CD4-positive, CD25-positive, alpha-beta regulatory T cell (primary cell): Measurements from ENCODE around the gene SYT17. TPM values are rescaled to one million over a fixed set of nuclear protein-coding genes. Genes with fewer than 3 reads are reported as not detected.

Experiments
- ATAC-seq, 2 donors: fragments of 150-1000 bp; cut with Tn5 transposase; one replicate each; pipeline ENCODE4 v1.10.0; 2021; ENCODE audit warnings: low read depth in 2 of 2, moderate number of reproducible peaks in 2 of 2, moderate library complexity in 1 of 2
- DNase-seq, 3 donors: peaks; one replicate each; pipeline versions ENCODE4 v3.0.0 to v3.0.0-alpha.2; 2012 to 2022; ENCODE audit warnings: mixed read lengths in 1 of 3
- H3K27ac ChIP-seq: one replicate; pipeline ENCODE4 v1.7.0; 2013; ENCODE audit warnings: mild to moderate bottlenecking, low read length; ENCODE audit not compliant: insufficient read depth, poor library complexity, severe bottlenecking
- H3K27me3 ChIP-seq: one replicate; pipeline ENCODE4 v1.7.0; 2013; ENCODE audit warnings: low read length; ENCODE audit not compliant: control insufficient read depth, insufficient read depth
- H3K36me3 ChIP-seq: one replicate; pipeline ENCODE4 v1.7.0; 2013; ENCODE audit warnings: mild to moderate bottlenecking, low read length, moderate library complexity; ENCODE audit not compliant: control insufficient read depth, insufficient read depth
- H3K4me1 ChIP-seq: 2 replicates; pipeline ENCODE4 v1.7.0; 2013; ENCODE audit warnings: mild to moderate bottlenecking, low read length; ENCODE audit not compliant: insufficient read depth, control insufficient read depth, poor library complexity, severe bottlenecking
- H3K4me3 ChIP-seq: one replicate; pipeline ENCODE4 v1.7.0; 2013; ENCODE audit warnings: low read depth, mild to moderate bottlenecking, low read length, moderate library complexity
- H3K9me3 ChIP-seq, 2 experiments: 1 replicate in 1 of 2; 2 replicates in 1 of 2; pipeline ENCODE4 v1.7.0; 2013; ENCODE audit warnings: low read length in 2 of 2, mild to moderate bottlenecking in 1 of 2, moderate library complexity in 1 of 2; ENCODE audit not compliant: control insufficient read depth in 2 of 2
- H3K27ac Mint-ChIP-seq, 3 donors: one replicate each; pipeline ENCODE4 v1.8.0; 2020 to 2022; ENCODE audit warnings: mild to moderate bottlenecking in 3 of 3, mixed read lengths in 3 of 3, moderate library complexity in 2 of 3
- H3K27me3 Mint-ChIP-seq: one replicate; pipeline ENCODE4 v1.8.0; 2022; ENCODE audit warnings: mild to moderate bottlenecking, mixed read lengths
- H3K36me3 Mint-ChIP-seq: one replicate; pipeline ENCODE4 v1.8.0; 2020; ENCODE audit warnings: mixed read lengths
- H3K4me1 Mint-ChIP-seq, 4 donors: one replicate each; pipeline ENCODE4 v1.8.0; 2020 to 2022; ENCODE audit warnings: mixed read lengths in 4 of 4, mild to moderate bottlenecking in 1 of 4
- H3K4me3 Mint-ChIP-seq, 4 donors: one replicate each; pipeline ENCODE4 v1.8.0; 2020 to 2022; ENCODE audit warnings: mild to moderate bottlenecking in 4 of 4, mixed read lengths in 4 of 4, moderate library complexity in 3 of 4
- H3K9me3 Mint-ChIP-seq, 7 donors: one replicate each; pipeline ENCODE4 v1.8.0; 2020 to 2022; ENCODE audit warnings: mixed read lengths in 7 of 7, mild to moderate bottlenecking in 3 of 7, moderate library complexity in 2 of 7
- polyA plus RNA-seq, 4 donors: library from polyadenylated mRNA; unstranded; fragments of 300-500 nt; fragmentation: Illumina TruSeq; gene quantifications; one replicate each; pipeline ENCODE4 v1.2.3, GENCODE V29; 2021
- total RNA-seq: library from RNA; stranded (reverse); gene quantifications from one replicate; pipeline ENCODE4 v1.2.3, GENCODE V29; 2022

SYT17 gene
- total and polyA plus RNA-seq, 5 donors from 2014 or later: 0.25 TPM; not detected in 4

DNA sequence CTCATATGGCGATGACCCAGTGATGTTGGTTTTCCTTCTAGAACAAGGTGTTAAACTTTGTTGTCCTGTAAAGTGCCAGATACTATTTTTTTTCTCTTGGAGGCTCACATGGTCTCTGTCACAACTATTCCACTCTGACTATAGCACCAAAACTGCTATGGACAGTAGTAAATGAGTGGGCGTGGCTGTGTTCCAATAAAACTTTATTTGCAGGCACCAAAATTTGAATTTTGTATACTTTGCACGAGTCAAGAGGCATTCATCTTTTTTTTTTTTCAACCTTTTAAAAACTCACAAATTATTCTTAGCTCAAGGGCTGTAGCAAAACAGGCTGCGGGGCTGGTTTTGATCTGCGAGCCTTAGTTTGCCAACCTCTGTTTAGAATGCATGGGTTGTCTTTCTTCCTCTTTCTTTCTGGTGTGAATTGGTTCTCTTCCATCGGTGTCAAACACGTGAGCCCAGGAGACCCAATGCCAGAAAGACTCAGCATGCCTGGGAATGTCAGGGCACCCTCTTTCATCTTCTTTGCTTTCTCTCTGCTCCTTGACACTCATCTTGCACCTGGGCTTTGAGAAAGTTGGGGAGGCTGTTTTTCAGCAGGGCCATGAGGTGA is 2.1 kb downstream of the SYT17 start:
- Histone ChIP-seq H3K27me3 (no peaks in the 10 kb centered on the region), H3K36me3 (no peaks in the 10 kb centered on the region), H3K4me1 (no peaks in the 10 kb centered on the region), H3K27ac (no peak overlapping the region), H3K4me3 (no peak overlapping the region), H3K9me3 (no peaks in the 10 kb centered on the region)
- ATAC-seq (no peak), DNase-seq (no peak)
- no peak overlapping the region for H3K27ac Mint-ChIP-seq
- H3K4me1 Mint-ChIP-seq: no peaks in the 10 kb centered on the region
- H3K9me3 Mint-ChIP-seq: no peaks in the 10 kb centered on the region
- H3K27me3 Mint-ChIP-seq: peaks cover 26% of the 10 kb centered on the region
- H3K36me3 Mint-ChIP-seq: no peaks in the 10 kb centered on the region
- no peak overlapping the region for H3K4me3 Mint-ChIP-seq

DNA sequence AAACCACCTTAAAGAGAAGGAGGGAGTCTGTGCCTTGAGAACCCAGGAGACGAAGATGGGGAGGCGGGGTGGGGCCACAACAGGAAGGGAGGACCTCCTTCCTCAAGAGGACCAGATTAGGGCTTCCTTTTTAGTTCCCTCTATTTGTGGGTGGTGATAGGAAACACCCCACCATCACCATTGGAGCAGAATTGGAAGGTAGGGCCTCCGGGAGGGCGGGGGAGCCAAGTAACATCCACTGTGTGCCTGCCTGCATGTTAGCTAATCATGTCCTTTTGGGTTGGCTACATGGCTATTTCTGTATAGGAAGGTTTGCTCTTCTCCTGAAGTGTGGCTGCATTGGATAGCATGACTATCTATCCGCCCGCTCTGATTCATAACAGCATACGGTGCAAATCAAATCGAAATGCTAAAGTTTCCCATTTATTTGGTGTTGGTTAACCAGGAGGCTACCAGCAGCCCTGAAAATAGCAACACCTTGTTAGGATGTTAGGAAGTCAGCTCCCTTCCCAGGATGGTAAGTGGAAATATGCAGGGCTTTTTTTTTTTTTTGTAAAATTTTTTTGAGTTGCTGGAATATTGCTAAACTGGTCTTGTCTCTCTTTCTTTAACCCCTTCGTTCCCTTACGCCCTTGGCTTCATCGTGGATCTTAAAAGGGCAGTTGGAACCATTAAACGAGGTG is 4.2 kb downstream of the SYT17 start:
- Mint-ChIP-seq H3K36me3 (no peaks in the 10 kb centered on the region), H3K4me1 (no peaks in the 10 kb centered on the region), H3K27ac (no peak overlapping the region), H3K27me3 (peaks cover 16% of the 10 kb centered on the region), H3K9me3 (no peaks in the 10 kb centered on the region), H3K4me3 (no peak overlapping the region)
- Histone ChIP-seq H3K4me3 (no peak overlapping the region), H3K36me3 (no peaks in the 10 kb centered on the region), H3K4me1 (no peaks in the 10 kb centered on the region), H3K27me3 (no peaks in the 10 kb centered on the region), H3K27ac (no peak overlapping the region), H3K9me3 (no peaks in the 10 kb centered on the region)
- ATAC-seq (no peak), DNase-seq (no peak)

DNA sequence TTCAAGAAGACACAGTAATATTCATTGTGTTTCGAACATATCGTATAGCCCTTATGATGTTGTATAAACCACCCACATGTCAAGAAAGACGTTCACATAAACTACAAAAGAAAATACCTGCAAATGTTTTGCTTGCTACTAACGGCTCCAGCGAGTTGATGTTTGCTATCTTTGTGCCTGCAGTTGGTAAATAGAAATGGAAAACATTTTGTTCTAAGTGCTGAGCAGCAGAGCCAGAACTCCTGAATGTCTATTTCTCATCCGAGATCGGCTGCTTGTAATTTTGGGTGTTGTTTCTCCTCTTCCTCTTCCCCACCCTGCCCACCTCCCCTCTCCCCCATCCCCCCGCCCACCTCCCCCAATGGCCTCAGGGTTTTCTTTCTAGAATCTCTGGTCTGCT is 5.0 kb downstream of the SYT17 start:
- DNase-seq: no peak
- Histone ChIP-seq H3K4me3 (no peak overlapping the region), H3K36me3 (no peaks in the 10 kb centered on the region), H3K9me3 (no peaks in the 10 kb centered on the region), H3K27me3 (no peaks in the 10 kb centered on the region), H3K4me1 (no peaks in the 10 kb centered on the region), H3K27ac (no peak overlapping the region)
- Mint-ChIP-seq H3K27ac (no peak overlapping the region), H3K4me1 (no peaks in the 10 kb centered on the region), H3K36me3 (no peaks in the 10 kb centered on the region), H3K4me3 (no peak overlapping the region), H3K9me3 (no peaks in the 10 kb centered on the region), H3K27me3 (peaks cover 15% of the 10 kb centered on the region)
- no peak for ATAC-seq

DNA sequence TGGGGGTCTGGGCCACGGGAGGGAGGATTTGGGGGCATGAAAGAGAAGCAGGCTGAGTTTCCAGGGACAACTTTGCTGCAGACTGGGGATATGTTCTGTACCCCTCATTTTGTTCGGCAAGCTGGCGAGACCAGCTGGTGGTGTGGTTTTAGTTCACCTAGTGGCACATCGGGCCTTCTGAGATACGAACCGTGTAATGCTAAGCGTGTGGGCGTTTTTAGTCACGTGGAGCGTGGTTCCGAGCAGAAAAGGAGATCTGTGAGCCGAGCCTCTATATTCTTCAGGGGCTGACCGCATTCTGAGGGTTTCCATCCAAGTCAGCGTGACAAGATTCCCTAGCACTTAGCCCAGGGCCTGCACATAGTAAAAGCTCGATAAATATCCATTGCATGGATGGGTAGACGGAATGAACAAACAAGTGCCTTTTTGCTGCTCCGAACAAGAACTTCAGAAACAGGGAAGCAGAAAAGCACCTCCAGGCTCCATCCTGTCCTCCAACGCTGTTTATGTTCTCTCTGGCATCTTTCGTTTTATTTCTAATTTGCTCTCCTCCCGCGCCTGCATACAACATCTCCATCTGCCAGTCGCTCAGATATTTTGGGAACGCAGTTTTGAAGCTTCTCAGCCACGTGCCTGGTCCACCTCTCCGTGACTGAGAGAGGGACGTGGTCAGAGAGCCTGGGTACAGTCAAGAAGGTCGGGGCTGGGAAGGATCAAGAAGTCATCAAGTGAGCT is 5.8 kb downstream of the SYT17 start:
- H3K4me1 ChIP-seq: no peaks in the 10 kb centered on the region
- ATAC-seq: no peak
- no peaks in the 10 kb centered on the region for H3K36me3 ChIP-seq
- Mint-ChIP-seq H3K4me1 (no peaks in the 10 kb centered on the region), H3K27me3 (peaks cover 15% of the 10 kb centered on the region), H3K9me3 (no peaks in the 10 kb centered on the region), H3K4me3 (no peak overlapping the region), H3K27ac (no peak overlapping the region), H3K36me3 (no peaks in the 10 kb centered on the region)
- H3K27me3 ChIP-seq: no peaks in the 10 kb centered on the region
- H3K9me3 ChIP-seq: no peaks in the 10 kb centered on the region
- no peak for DNase-seq
- H3K4me3 ChIP-seq: no peak overlapping the region
- H3K27ac ChIP-seq: no peak overlapping the region

DNA sequence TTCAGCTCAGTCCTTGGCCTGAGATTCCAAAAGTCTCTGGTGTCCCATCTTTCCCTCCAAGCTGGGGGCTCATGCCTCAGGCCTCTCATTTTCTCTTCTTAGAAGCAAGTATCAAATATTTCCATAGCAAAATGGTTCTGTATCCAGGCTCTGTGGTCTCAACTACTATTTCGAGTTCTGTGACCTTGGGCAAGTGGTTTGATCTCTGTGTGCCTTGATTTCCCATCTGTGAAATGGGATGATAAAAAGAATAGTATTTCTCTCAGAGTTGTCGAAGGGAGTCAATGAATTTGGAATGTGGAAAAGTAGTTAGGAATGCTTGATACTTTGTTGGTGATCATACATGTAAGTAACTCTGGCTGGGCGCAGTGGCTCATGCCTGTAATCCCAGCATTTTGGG is 6.4 kb downstream of the SYT17 start:
- no peaks in the 10 kb centered on the region for H3K27me3 ChIP-seq
- no peak overlapping the region for H3K4me3 Mint-ChIP-seq
- H3K4me1 Mint-ChIP-seq: no peaks in the 10 kb centered on the region
- no peaks in the 10 kb centered on the region for H3K9me3 ChIP-seq
- H3K27me3 Mint-ChIP-seq: peaks cover 12% of the 10 kb centered on the region
- H3K4me1 ChIP-seq: no peaks in the 10 kb centered on the region
- DNase-seq (no peak), ATAC-seq (no peak)
- no peaks in the 10 kb centered on the region for H3K36me3 Mint-ChIP-seq
- H3K27ac Mint-ChIP-seq: no peak overlapping the region
- no peak overlapping the region for H3K27ac ChIP-seq
- H3K4me3 ChIP-seq: no peak overlapping the region
- H3K36me3 ChIP-seq: no peaks in the 10 kb centered on the region
- H3K9me3 Mint-ChIP-seq: no peaks in the 10 kb centered on the region

DNA sequence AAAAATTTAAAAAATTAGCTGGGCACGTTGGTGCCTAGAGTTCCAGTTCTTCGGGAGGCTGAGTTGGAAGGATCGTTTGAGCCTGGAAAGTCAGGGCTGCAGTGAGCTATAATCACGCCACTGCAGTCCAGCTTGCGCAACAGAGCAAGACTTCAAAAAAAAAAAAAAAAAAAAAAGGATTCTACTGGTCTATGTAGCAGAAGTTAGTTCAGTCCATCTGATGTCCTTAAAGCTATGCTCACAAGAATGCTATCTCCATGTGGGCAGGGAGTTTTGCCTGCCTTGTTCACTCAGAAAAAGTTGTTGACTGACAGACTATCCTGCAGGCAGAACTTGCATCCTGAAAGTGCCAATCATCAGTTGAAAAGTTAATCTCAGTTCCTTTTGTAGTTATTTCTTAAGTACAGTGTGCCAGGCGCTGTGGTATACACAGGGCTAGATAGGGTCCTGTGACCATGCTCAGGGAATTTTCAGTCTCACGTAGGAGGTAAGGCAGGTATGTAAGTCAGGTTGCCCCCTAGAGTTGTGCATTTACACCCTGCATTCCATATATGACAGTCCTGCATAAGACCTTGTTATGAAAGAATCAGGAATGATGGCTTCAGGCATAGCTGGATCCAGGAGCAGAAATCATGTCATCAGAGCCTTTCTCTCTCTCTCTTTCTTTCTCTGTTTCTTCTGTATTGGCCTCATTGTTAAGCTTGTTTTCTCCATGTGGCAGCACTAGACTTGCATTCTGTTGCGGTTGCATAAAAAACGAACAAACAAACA is 7.6 kb downstream of the SYT17 start:
- Mint-ChIP-seq H3K27me3 (peaks cover 6% of the 10 kb centered on the region), H3K4me3 (no peak overlapping the region), H3K9me3 (peaks cover 0 to 2% (median 0%) of the 10 kb centered on the region in 7 donors), H3K4me1 (no peaks in the 10 kb centered on the region), H3K36me3 (no peaks in the 10 kb centered on the region), H3K27ac (no peak overlapping the region)
- H3K27me3 ChIP-seq: no peaks in the 10 kb centered on the region
- ATAC-seq (no peak), DNase-seq (no peak)
- no peak overlapping the region for H3K27ac ChIP-seq
- no peaks in the 10 kb centered on the region for H3K36me3 ChIP-seq
- no peaks in the 10 kb centered on the region for H3K4me1 ChIP-seq
- H3K4me3 ChIP-seq: no peak overlapping the region
- H3K9me3 ChIP-seq: no peaks in the 10 kb centered on the region

DNA sequence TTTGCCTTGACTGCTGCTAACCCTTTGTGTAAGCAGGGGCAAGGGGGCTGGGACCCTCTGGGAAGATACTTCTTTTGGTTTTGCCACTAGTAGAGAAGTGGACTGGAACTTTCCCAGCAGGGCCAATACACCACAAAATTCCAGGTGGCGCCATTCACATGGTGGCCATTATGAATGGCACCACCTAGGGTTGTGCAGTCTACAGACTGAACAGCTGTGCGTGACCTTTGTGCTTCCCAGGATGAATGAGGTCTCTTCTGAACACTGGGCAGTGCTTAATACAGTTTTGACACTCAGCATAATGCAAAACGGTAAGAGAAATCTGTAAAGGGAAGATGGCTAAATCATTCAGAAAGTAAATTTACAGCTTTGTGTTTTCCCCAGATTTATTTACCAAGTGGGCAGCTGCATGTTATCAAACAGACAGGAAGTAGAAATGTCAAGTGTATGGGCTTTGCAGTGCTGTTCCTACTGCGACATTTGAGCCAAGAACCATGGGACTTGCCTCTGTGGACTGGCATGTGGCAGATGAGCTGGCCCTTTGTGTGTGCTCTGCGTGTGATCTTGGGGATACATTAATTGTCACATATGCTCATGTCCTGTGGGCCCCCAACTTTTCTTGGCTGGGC is 9.2 kb downstream of the SYT17 start:
- Mint-ChIP-seq H3K36me3 (no peaks in the 10 kb centered on the region), H3K4me1 (no peaks in the 10 kb centered on the region), H3K4me3 (no peak overlapping the region), H3K27me3 (peaks cover 6% of the 10 kb centered on the region), H3K27ac (peak overlapping the region in 1 of 3 donors; percentile 38), H3K9me3 (peaks cover 0 to 2% (median 0%) of the 10 kb centered on the region in 7 donors)
- no peaks in the 10 kb centered on the region for H3K36me3 ChIP-seq
- H3K9me3 ChIP-seq: no peaks in the 10 kb centered on the region
- no peaks in the 10 kb centered on the region for H3K27me3 ChIP-seq
- H3K4me3 ChIP-seq: no peak overlapping the region
- H3K27ac ChIP-seq: no peak overlapping the region
- no peaks in the 10 kb centered on the region for H3K4me1 ChIP-seq
- ATAC-seq (no peak), DNase-seq (no peak)
